Coronary artery (tissue), 2 donors: ENCODE measurements around the gene KDF1.

Source experiments
- DNase-seq: peaks from one replicate; pipeline ENCODE4 v3.0.0-alpha.2; 2017; ENCODE audit warnings: low spot score
- H3K27ac ChIP-seq, 2 donors: fragments of 200-600 bp; sonication (generic); one replicate each; pipeline ENCODE4 v1.5.1; 2016 to 2019
- H3K4me3 ChIP-seq: fragments of 200-600 bp; sonication (generic); 2 replicates; pipeline ENCODE4 v1.5.1; 2016; ENCODE audit warnings: mild to moderate bottlenecking, moderate library complexity
- CTCF ChIP-seq: fragments of 200-600 bp; sonication (generic); IDR thresholded peaks from one replicate; pipeline ENCODE4 v1.5.1; 2019; ENCODE audit warnings: antibody characterized with exemption

Gene KDF1

GRCh38 chr1:26922901-26923300, 37.4 kb downstream of the KDF1 start:
- Histone ChIP-seq H3K4me3 (peak overlapping the region; percentile 99), H3K27ac (no peak overlapping the region)
- DNase-seq: no peak
- no peak for TF ChIP-seq CTCF

GRCh38 chr1:26922431-26922729, 37.9 kb downstream of the KDF1 start:
- no peak for DNase-seq
- H3K27ac ChIP-seq: no peak overlapping the region
- H3K4me3 ChIP-seq: peak overlapping the region; percentile 99
- TF ChIP-seq CTCF: no peak

GRCh38 chr1:26921540-26922430, 38.5 kb downstream of the KDF1 start, which contains the start of gene NUDC:
NUDC (plus strand) TSS chr1:26921743; CDS start chr1:26921849, 106 bp downstream.
- peak within 1 kb of the TSS; percentile 99 for H3K4me3 ChIP-seq
- peak; percentile 98 for DNase-seq
- H3K27ac ChIP-seq: peak within 1 kb of the TSS; percentile 73 to 97
- TF ChIP-seq CTCF: no peak

GRCh38 chr1:26921126-26921539, 39.1 kb downstream of the KDF1 start:
- no peak for DNase-seq
- Histone ChIP-seq H3K27ac (peak overlapping the region; percentile 73 to 97), H3K4me3 (peak overlapping the region; percentile 99)
- TF ChIP-seq CTCF: no peak

- Histone ChIP-seq H3K4me3 (no peak overlapping the region), H3K27ac (no peak overlapping the region)
- no peak for TF ChIP-seq CTCF
- DNase-seq: no peak
Measured at GRCh38 chr1:26915204-26915842, 44.9 kb downstream of the KDF1 start.

- Histone ChIP-seq H3K4me3 (no peak within 1 kb of the TSS), H3K27ac (no peak within 1 kb of the TSS)
- TF ChIP-seq CTCF: no peak
- no peak for DNase-seq
Measured at GRCh38 chr1:26913754-26914619, 46.3 kb downstream of the KDF1 start, which contains the start of gene NR0B2. NR0B2 (minus strand) TSS chr1:26913975; CDS start chr1:26913940, 35 bp downstream.
